BE2C (cell line): ENCODE results near the gene TSTD2.

Source experiments
- DNase-seq: peaks from one replicate; pipeline ENCODE4 v3.0.0-alpha.2; 2020
- H3K27me3 ChIP-seq: fragments of 250-450 bp; sonication (Bioruptor Pico); 2 replicates; pipeline ENCODE4 v1.5.1; 2020; ENCODE audit warnings: mild to moderate bottlenecking
- H3K36me3 ChIP-seq: fragments of 250-450 bp; sonication (Bioruptor Pico); 2 replicates; pipeline ENCODE4 v1.5.1; 2020; ENCODE audit warnings: mild to moderate bottlenecking
- H3K4me1 ChIP-seq: fragments of 250-450 bp; sonication (Bioruptor Pico); 2 replicates; pipeline ENCODE4 v1.5.1; 2020
- H3K4me3 ChIP-seq: 2 replicates; pipeline ENCODE4 v1.5.1; 2011; ENCODE audit warnings: low read depth, low read length
- H3K9me3 ChIP-seq: fragments of 250-450 bp; sonication (Bioruptor Pico); 2 replicates; pipeline ENCODE4 v1.5.1; 2020
- TF ChIP-seq, protein P1 (sequence below): IDR thresholded peaks from 2 replicates; pipeline ENCODE4 v1.5.1; 2012; ENCODE audit warnings: mild to moderate bottlenecking, low read depth, low read length

The TSTD2 gene

DNA sequence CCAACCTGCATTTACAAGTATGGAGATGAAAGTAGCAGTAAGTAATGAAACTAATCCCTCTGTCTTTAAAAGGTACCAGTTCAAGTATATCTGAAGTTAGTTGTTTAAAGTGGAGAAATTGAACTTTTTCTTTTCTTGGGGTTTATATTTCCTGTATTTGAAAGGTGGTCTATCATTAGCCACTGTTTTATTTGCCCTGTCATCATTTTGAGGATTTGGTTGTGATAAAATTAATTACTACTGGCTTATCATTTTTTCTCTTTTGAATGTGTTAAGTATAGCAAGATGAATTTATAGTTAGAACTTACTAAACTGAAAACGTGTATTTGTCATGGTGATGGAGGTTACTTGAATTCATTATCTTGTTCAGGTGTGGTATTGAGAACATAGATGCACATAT lies 25.5 kb upstream of the TSTD2 start:
- H3K4me1 ChIP-seq, result no peaks in the 10 kb centered on the region
- H3K36me3 ChIP-seq, result peaks cover 89% of the 10 kb centered on the region
- no peak for DNase-seq
- H3K27me3 ChIP-seq, result no peaks in the 10 kb centered on the region
- no peaks in the 10 kb centered on the region for H3K9me3 ChIP-seq
- H3K4me3 ChIP-seq, result no peak overlapping the region
- TF ChIP-seq, protein P1, sequence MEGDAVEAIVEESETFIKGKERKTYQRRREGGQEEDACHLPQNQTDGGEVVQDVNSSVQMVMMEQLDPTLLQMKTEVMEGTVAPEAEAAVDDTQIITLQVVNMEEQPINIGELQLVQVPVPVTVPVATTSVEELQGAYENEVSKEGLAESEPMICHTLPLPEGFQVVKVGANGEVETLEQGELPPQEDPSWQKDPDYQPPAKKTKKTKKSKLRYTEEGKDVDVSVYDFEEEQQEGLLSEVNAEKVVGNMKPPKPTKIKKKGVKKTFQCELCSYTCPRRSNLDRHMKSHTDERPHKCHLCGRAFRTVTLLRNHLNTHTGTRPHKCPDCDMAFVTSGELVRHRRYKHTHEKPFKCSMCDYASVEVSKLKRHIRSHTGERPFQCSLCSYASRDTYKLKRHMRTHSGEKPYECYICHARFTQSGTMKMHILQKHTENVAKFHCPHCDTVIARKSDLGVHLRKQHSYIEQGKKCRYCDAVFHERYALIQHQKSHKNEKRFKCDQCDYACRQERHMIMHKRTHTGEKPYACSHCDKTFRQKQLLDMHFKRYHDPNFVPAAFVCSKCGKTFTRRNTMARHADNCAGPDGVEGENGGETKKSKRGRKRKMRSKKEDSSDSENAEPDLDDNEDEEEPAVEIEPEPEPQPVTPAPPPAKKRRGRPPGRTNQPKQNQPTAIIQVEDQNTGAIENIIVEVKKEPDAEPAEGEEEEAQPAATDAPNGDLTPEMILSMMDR, result no peak

DNA sequence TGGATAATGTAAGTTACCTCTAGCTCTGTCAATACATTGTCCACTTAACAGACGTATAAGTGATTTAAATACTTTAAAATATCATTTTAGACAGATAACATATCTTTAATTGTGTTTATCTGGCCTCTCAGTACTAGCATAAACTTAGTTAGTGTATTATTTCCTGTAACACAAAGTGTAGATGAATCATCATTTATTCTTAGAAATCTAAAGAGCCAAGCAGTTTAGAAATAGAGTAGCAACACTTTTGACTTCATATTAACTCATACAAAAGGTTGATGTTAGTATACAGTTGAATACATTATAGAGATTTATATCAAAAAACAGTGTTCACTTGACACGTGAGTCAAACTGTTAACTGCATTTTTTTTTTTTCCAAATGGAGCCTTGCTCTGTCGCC lies 18.5 kb upstream of the TSTD2 start:
- DNase-seq, result no peak
- Histone ChIP-seq H3K4me3 (no peak overlapping the region), H3K27me3 (no peaks in the 10 kb centered on the region), H3K36me3 (peaks cover 81% of the 10 kb centered on the region), H3K4me1 (no peaks in the 10 kb centered on the region), H3K9me3 (no peaks in the 10 kb centered on the region)
- TF ChIP-seq, protein P1, result no peak

DNA sequence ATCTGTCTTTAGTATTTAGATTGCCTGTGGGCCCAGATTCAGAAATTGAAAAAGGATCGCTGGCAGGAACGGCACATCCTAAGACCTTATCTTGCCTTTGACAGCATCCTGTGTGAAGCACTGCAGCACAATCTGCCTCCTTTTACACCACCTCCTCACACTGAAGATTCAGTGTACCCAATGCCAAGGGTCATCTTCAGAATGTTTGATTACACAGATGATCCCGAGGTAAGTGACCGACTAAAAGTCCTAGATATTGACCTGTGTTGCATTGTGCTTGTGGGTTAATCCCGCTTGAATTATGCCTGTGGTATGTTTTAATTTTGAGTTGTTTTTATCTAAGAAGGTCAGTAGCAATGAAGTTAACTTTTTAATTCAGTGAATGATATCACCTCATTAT lies 14.8 kb upstream of the TSTD2 start:
- Histone ChIP-seq H3K4me1 (no peaks in the 10 kb centered on the region), H3K36me3 (peaks cover 78% of the 10 kb centered on the region), H3K27me3 (no peaks in the 10 kb centered on the region), H3K9me3 (no peaks in the 10 kb centered on the region), H3K4me3 (no peak overlapping the region)
- no peak for DNase-seq
- TF ChIP-seq, protein P1, result no peak

DNA sequence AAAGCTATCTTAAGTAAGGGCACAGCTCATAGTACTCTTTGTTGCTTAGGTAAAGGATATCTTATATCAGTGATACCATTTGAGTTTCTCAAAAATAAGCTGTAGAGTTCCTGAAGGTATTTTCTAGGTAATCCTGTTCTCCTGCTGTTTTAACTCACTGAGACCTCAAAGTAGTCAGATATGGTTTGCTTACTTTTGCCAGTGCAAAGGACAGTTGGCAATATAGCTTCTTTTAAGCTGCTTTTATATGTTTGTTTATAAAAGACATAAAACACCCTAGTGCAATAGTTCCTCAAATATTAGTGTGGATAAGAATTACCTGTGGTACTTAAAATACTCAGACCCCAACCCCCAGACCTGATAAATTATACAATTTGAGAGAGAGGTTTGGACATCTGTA lies 12.6 kb upstream of the TSTD2 start:
- Histone ChIP-seq H3K27me3 (no peaks in the 10 kb centered on the region), H3K9me3 (no peaks in the 10 kb centered on the region), H3K4me1 (no peaks in the 10 kb centered on the region), H3K4me3 (no peak overlapping the region), H3K36me3 (peaks cover 84% of the 10 kb centered on the region)
- TF ChIP-seq, protein P1, result no peak
- DNase-seq, result no peak

DNA sequence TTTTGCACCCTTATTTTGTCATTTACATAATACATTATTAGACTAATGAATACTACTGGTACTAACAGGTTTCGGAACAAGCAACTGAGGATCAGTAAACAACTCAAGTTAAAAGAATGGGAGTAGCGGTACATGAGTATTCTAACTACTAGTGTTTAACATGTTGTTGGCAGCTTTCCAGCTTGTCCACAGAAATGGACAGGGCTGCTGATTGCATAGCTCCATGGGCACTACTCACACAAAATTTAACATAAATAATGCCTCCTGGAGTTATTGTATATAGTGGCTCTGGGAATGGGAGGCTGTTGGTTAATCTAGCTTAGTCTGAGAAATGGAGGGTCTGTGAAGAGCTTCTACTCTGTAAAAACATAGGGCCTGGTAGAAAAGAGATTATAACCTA lies 7.2 kb upstream of the TSTD2 start:
- no peak for DNase-seq
- TF ChIP-seq, protein P1, result no peak
- Histone ChIP-seq H3K27me3 (no peaks in the 10 kb centered on the region), H3K4me3 (no peak overlapping the region), H3K36me3 (peaks cover 45% of the 10 kb centered on the region), H3K4me1 (no peaks in the 10 kb centered on the region), H3K9me3 (no peaks in the 10 kb centered on the region)

DNA sequence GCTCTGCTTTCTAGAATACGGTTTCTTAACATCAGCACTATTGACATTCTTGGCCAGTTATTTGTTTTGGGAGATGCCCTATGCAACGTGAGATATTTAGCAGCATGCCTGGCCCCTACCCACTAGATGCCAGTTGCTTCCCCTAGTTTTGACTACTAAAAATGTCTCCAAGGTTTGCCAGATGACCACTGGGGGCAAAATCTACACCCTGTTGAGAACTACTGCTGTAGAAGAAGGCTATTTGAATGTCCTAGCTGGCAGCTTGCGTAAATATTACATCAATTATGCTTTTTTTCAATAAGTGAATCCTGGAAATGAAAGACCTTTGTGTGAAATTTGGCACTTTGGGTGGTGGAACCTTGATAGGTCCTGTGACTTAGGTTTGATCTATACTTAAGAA lies 5.5 kb upstream of the TSTD2 start:
- DNase-seq, result no peak
- Histone ChIP-seq H3K4me3 (no peak overlapping the region), H3K36me3 (peaks cover 32% of the 10 kb centered on the region), H3K9me3 (no peaks in the 10 kb centered on the region), H3K27me3 (no peaks in the 10 kb centered on the region), H3K4me1 (no peaks in the 10 kb centered on the region)
- TF ChIP-seq, protein P1, result peak; percentile 53
